GM12878 (cell line): ENCODE results near the gene C9. TPM values are rescaled to one million over a fixed set of nuclear protein-coding genes. Genes with fewer than 3 reads are reported as not detected.

Source experiments
- ATAC-seq: fragments of 200-7000 bp; cut with Tn5 transposase; 3 replicates; pipeline ENCODE4 v1.9.1; 2020; ENCODE audit warnings: mild to moderate bottlenecking, moderate library complexity
- BruUV-seq: library from RNA; stranded (reverse); fragments of 400-500 nt; replicated peaks from 2 replicates; lab custom pipeline; 2021; lab: Mats Ljungman, UMichigan
- CTCF ChIA-PET: fragments of 300-600 bp; sonication (Branson Sonifier 250); formaldehyde crosslinking; extraction: SDS; loops from one replicate; lab custom pipeline; 2021; ENCODE audit warnings: inconsistent platforms; lab: Yijun Ruan, JAX
- POLR2A ChIA-PET: fragments of 350-600 bp; formaldehyde crosslinking; extraction: SDS; loops from one replicate; lab custom pipeline; 2021; ENCODE audit warnings: inconsistent platforms; lab: Charles Lee
- RAD21 ChIA-PET: fragments of 300-600 bp; sonication (Branson Sonifier 250); formaldehyde crosslinking; loops from one replicate; lab custom pipeline; 2023; ENCODE audit warnings: antibody characterized with exemption; ENCODE audit not compliant: unreplicated experiment; lab: Charles Lee
- SMC1A ChIA-PET: fragments of 300-600 bp; sonication (Branson Sonifier 250); formaldehyde crosslinking; loops from one replicate; lab custom pipeline; 2023; ENCODE audit not compliant: unreplicated experiment, uncharacterized antibody; lab: Charles Lee
- DNase-seq: peaks from one replicate; pipeline ENCODE4 v3.0.0-alpha.2; 2011; ENCODE audit warnings: low read depth, low spot score
- FAIRE-seq: peaks from 3 replicates; lab custom pipeline; 2011; peaks lifted over from hg19 to GRCh38; lab: Jason Lieb, UNC
- H2AFZ ChIP-seq: 2 replicates; pipeline ENCODE4 v1.6.0; 2011; ENCODE audit warnings: low read depth, low read length, control low read depth; ENCODE audit not compliant: control insufficient read depth
- H3K27ac ChIP-seq: 2 replicates; pipeline ENCODE4 v1.5.1; 2011; ENCODE audit warnings: control low read depth; ENCODE audit not compliant: control insufficient read depth, insufficient read depth
- H3K27me3 ChIP-seq, 2 experiments: replicated peaks in 1 of 2; 2 replicates each; pipeline versions ENCODE4 v1.6.0 to v1.6.1; 2011; ENCODE audit warnings: low read length in 1 of 2; ENCODE audit not compliant: control insufficient read depth in 2 of 2, insufficient read depth in 2 of 2
- H3K36me3 ChIP-seq, 2 experiments: 2 replicates each; pipeline ENCODE4 v1.5.1; 2011; ENCODE audit warnings: low read length in 1 of 2; ENCODE audit not compliant: control insufficient read depth in 2 of 2, insufficient read depth in 2 of 2
- H3K4me1 ChIP-seq: 2 replicates; pipeline ENCODE4 v1.6.1; 2011; ENCODE audit warnings: mild to moderate bottlenecking, low read length, moderate library complexity, mixed read lengths; ENCODE audit not compliant: control insufficient read depth, insufficient read depth
- H3K4me2 ChIP-seq: 2 replicates; pipeline ENCODE4 v1.6.0; 2011; ENCODE audit warnings: control low read depth; ENCODE audit not compliant: control insufficient read depth, insufficient read depth
- H3K4me3 ChIP-seq: fragments of 200-600 bp; sonication (generic); 2 replicates; pipeline ENCODE4 v1.5.1; 2016
- H3K79me2 ChIP-seq: 2 replicates; pipeline ENCODE4 v1.6.0; 2011; ENCODE audit warnings: low read length; ENCODE audit not compliant: control insufficient read depth, insufficient read depth
- H3K9ac ChIP-seq: 2 replicates; pipeline ENCODE4 v1.8.0; 2011; ENCODE audit warnings: low read length, control low read depth, mixed read lengths; ENCODE audit not compliant: control insufficient read depth, insufficient read depth
- H3K9me3 ChIP-seq: replicated peaks from 3 replicates; pipeline ENCODE4 v1.5.1; 2011; ENCODE audit warnings: mild to moderate bottlenecking, low read length; ENCODE audit not compliant: control insufficient read depth, insufficient read depth
- H4K20me1 ChIP-seq: 2 replicates; pipeline ENCODE4 v1.6.0; 2011; ENCODE audit not compliant: control insufficient read depth, insufficient read depth
- BCL3 ChIP-seq: IDR thresholded peaks from 2 replicates; pipeline ENCODE4 v1.6.1; 2011; ENCODE audit warnings: borderline replicate concordance, low read depth, mild to moderate bottlenecking, moderate library complexity, low read length; ENCODE audit not compliant: insufficient read depth, poor library complexity, severe bottlenecking
- EZH2 ChIP-seq: IDR thresholded peaks from 2 replicates; pipeline ENCODE4 v1.6.1; 2012; ENCODE audit warnings: low read depth, mild to moderate bottlenecking, control low read depth, inconsistent platforms, low read length, borderline replicate concordance; ENCODE audit not compliant: control insufficient read depth
- IRF4 ChIP-seq: IDR thresholded peaks from 2 replicates; pipeline ENCODE4 v1.6.1; 2011; ENCODE audit warnings: low read depth, low read length
- KAT2A ChIP-seq: conservative IDR thresholded peaks from 2 replicates; pipeline ENCODE4 v1.6.1; 2011; ENCODE audit warnings: low read depth, low read length; ENCODE audit not compliant: control insufficient read depth
- KLF5 ChIP-seq: fragments of 450-650 bp; IDR thresholded peaks from 2 replicates; pipeline ENCODE4 v1.6.1; 2014; ENCODE audit warnings: mild to moderate bottlenecking; ENCODE audit not compliant: partially characterized antibody
- MYC ChIP-seq: IDR thresholded peaks from 2 replicates; pipeline ENCODE4 v1.6.1; 2011; ENCODE audit warnings: mild to moderate bottlenecking, low read length, moderate library complexity, inconsistent platforms; ENCODE audit not compliant: insufficient read depth, insufficient replicate concordance, insufficient read length, severe bottlenecking
- USF2 ChIP-seq: IDR thresholded peaks from 2 replicates; pipeline ENCODE4 v1.6.1; 2011; ENCODE audit warnings: low read depth, low read length, improper control_type of control experiment, borderline replicate concordance
- whole genome bisulfite sequencing: methylation state at CpG from one replicate; pipeline ENCODE4 v1.1.6; 2016; ENCODE audit warnings: low lambda C conversion rate; ENCODE audit not compliant: insufficient replicate concordance, insufficient coverage; ENCODE audit errors: missing lambda C conversion rate; 5-methylcytosine and 5-hydroxymethylcytosine counted together
- in situ Hi-C: fragments of 300-500 bp; cut with MboI; formaldehyde crosslinking; loops from 9 replicates; pipeline ENCODE4 v1.14.3; 2018; ENCODE audit warnings: mixed read lengths
- intact Hi-C: fragments of 100-400 bp; cut with micrococcal nuclease; formaldehyde crosslinking; loops from one replicate; pipeline ENCODE4 v1.14.2; 2022; ENCODE audit not compliant: unreplicated experiment
- polyA plus RNA-seq, 11 experiments: library from polyadenylated mRNA; depleted of rRNA in 4 of 11; unstranded in 6 of 11; stranded (reverse) in 5 of 11; fragments of >200 nt; fragmentation: Nextera tagmentation in 4 of 11; fragmentation: Illumina TruSeq in 1 of 11; extraction: Ambion mirVana in 4 of 11; extraction: Trizol in 1 of 11; gene quantifications; 1 replicate in 1 of 11; 2 replicates in 10 of 11; pipeline versions ENCODE4 v1.2.1 to v1.2.3, GENCODE V29; 2011 to 2016; ENCODE audit warnings: inconsistent platforms in 2 of 11, missing spikeins in 2 of 11, low read depth in 1 of 11
- total RNA-seq, 4 experiments: library from RNA; depleted of rRNA in 3 of 4; stranded (reverse); fragments of >200 nt in 3 of 4; fragmentation: Illumina TruSeq in 1 of 4; extraction: Trizol in 1 of 4; gene quantifications; 2 replicates each; pipeline versions ENCODE4 v1.2.1 to v1.2.3, GENCODE V29; 2013 to 2021
- TF ChIP-seq, protein P1 (sequence below), 3 experiments: IDR thresholded peaks in 2 of 3; conservative IDR thresholded peaks in 1 of 3; 2 replicates each; pipeline ENCODE4 v1.5.1; 2011; ENCODE audit warnings: low read depth in 3 of 3, low read length in 3 of 3, mild to moderate bottlenecking in 3 of 3, control low read depth in 2 of 3, moderate library complexity in 2 of 3, inconsistent platforms in 1 of 3, mixed read lengths in 1 of 3; ENCODE audit not compliant: control insufficient read depth in 2 of 3, insufficient read depth in 1 of 3; ENCODE audit errors: extremely low read depth in 1 of 3
- TF ChIP-seq, protein P2 (sequence below): fragments of 450-650 bp; IDR thresholded peaks from 2 replicates; pipeline ENCODE4 v1.6.1; 2017; ENCODE audit warnings: low read depth, mild to moderate bottlenecking, moderate library complexity

The C9 gene
- total and polyA plus RNA-seq, 10 of the 15 experiments (the other 5 are each of a cell fraction or from before 2014, with no cell fraction given), result 0.54 TPM; not detected in 9

DNA sequence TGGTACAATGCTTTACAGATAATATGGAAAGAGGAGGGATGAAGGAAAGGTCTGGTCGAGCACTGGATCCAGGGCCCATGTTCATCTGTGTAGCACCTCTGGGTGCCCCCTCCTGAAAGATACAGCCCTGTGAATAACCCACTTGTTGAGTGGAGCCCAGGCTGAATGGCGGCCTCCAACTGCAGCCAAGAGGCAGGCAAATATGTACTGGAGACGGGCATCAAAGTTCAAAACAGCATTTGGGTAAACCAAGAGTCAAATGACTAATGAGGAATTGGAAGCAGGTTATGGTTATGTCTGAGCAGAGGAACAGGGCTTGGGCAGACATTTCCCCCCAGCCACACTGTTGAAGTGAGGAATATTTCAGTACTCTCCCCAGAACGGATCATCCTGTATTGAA lies 1.1 kb downstream of the C9 start (continued):
- TF ChIP-seq BCL3 (no peak), IRF4 (no peak), KAT2A (no peak)
- TF ChIP-seq, protein P1, sequence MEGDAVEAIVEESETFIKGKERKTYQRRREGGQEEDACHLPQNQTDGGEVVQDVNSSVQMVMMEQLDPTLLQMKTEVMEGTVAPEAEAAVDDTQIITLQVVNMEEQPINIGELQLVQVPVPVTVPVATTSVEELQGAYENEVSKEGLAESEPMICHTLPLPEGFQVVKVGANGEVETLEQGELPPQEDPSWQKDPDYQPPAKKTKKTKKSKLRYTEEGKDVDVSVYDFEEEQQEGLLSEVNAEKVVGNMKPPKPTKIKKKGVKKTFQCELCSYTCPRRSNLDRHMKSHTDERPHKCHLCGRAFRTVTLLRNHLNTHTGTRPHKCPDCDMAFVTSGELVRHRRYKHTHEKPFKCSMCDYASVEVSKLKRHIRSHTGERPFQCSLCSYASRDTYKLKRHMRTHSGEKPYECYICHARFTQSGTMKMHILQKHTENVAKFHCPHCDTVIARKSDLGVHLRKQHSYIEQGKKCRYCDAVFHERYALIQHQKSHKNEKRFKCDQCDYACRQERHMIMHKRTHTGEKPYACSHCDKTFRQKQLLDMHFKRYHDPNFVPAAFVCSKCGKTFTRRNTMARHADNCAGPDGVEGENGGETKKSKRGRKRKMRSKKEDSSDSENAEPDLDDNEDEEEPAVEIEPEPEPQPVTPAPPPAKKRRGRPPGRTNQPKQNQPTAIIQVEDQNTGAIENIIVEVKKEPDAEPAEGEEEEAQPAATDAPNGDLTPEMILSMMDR (IDR thresholded peaks at IDR 0.05 in 2 of 3, conservative IDR thresholded peaks at IDR 0.05 in 1 of 3; ENCODE audit: control insufficient read depth in 2 of 3, extremely low read depth in 1 of 3, insufficient read depth in 1 of 3, low read depth in 3 of 3, low read length in 3 of 3), result no peak

DNA sequence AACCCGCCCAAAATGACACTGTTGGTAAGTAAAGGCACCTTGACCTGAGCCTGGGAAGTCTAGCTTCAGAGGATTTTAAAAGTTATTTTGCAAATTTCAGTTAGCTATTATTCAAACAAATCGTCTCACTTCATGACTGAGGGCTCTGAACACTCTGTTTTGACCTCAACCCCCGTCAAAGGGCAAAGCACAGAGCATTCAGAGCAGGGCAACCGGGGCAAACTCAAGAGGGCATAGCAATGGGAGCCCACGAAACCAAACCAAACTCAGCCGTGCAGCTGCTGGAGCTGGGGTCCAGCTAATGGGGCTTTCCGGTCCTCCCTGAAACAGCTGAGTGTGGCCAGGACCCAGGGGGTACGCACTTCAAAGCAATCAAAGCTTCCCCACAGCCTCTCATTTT lies 1.6 kb downstream of the C9 start:
- CTCF ChIA-PET, result interaction anchor here (2.5 kb wide), 1 partner anchor 14 kb away, joined by 12 read pairs; no protein-coding TSS in a partner anchor
- H3K9ac ChIP-seq, result no peak overlapping the region
- H3K27me3 ChIP-seq, result no peaks in the 10 kb centered on the region
- POLR2A ChIA-PET, result no interaction called here
- in situ Hi-C loops (no loop called here), intact Hi-C loops (no loop called here)
- no TSS peak for BruUV-seq
- no peaks in the 10 kb centered on the region for H3K9me3 ChIP-seq
- ATAC-seq, result no peak
- DNase-seq, result no peak
- no peaks in the 10 kb centered on the region for H3K36me3 ChIP-seq
- no peak overlapping the region for H3K27ac ChIP-seq
- H3K4me3 ChIP-seq, result no peak overlapping the region
- RAD21 ChIA-PET, result interaction anchor here (1.7 kb wide), 1 partner anchor 13 kb away, joined by 4 read pairs; no protein-coding TSS in a partner anchor
- H3K79me2 ChIP-seq, result no peaks in the 10 kb centered on the region
- no peaks in the 10 kb centered on the region for H4K20me1 ChIP-seq
- H2AFZ ChIP-seq, result no peak overlapping the region
- no peaks in the 10 kb centered on the region for H3K4me1 ChIP-seq
- no peak overlapping the region for H3K4me2 ChIP-seq
- no peak for FAIRE-seq
- WGBS, result 12% methylated on average over 8 of the region's 8 CpGs
- SMC1A ChIA-PET, result no interaction called here
- TF ChIP-seq MYC (no peak), BCL3 (no peak), EZH2 (no peak), KLF5 (no peak), USF2 (no peak)
- TF ChIP-seq, protein P2, sequence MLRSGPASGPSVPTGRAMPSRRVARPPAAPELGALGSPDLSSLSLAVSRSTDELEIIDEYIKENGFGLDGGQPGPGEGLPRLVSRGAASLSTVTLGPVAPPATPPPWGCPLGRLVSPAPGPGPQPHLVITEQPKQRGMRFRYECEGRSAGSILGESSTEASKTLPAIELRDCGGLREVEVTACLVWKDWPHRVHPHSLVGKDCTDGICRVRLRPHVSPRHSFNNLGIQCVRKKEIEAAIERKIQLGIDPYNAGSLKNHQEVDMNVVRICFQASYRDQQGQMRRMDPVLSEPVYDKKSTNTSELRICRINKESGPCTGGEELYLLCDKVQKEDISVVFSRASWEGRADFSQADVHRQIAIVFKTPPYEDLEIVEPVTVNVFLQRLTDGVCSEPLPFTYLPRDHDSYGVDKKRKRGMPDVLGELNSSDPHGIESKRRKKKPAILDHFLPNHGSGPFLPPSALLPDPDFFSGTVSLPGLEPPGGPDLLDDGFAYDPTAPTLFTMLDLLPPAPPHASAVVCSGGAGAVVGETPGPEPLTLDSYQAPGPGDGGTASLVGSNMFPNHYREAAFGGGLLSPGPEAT, result no peak
